HG02970 (cell line): ENCODE data around the gene ANKRD9.
"Not testable (repeated sequence)": the region's sequence is repeated elsewhere in the genome, so short reads cannot be mapped to it uniquely, and the experiment has no call there.

Experiments used
- ATAC-seq: cut with Tn5 transposase; IDR thresholded peaks from one replicate; pipeline ENCODE4 v1.9.1; 2021; ENCODE audit warnings: mild to moderate bottlenecking, moderate library complexity, moderate number of reproducible peaks; ENCODE audit not compliant: unreplicated experiment, low FRiP score

The ANKRD9 gene

DNA sequence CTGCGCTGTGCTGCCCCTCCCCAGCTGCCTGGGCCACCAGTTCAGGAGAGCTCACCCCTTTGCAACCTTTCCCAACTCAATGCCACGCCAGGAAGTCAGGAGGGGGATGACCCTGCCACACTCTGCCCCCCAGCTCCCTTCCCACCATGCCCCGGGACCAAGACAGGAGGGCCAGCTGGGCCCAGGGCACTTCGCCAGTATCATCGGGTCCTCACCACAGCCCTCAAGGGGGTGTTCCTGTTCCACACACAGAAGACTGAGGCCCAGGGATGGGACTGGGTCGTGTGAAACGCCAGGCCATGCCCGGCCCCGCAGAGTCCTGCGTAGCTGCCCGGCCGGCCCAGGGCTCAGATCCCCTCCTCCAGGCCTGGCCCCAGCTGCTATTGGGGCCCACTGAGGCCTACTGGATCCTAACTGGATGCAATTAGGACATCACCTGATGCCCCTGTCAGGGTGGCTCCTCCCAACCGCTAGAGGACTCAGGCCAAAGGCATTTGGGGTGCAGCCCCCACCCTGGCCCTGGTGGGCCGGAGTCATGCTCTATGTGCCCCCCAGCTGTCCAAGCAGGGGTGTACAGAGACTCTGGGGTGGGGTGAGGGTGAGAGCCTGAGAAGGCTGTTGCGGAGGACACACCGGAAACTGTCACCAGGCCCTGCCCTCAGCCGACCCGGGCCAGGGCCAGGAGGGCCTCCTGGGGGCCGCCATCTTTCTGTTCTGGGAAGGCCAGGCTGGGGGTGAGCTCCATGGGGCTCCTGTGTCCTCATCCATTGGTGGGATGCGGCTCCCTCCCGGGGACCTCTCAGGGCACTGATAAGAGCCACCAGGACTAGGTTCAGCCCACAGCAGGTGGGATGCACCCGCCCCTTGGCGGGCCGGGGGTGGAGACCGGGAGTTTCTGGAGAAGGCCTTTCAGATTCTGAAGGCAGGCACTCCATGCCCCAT lies 29.3 kb upstream of the ANKRD9 start:
- no peak for ATAC-seq

DNA sequence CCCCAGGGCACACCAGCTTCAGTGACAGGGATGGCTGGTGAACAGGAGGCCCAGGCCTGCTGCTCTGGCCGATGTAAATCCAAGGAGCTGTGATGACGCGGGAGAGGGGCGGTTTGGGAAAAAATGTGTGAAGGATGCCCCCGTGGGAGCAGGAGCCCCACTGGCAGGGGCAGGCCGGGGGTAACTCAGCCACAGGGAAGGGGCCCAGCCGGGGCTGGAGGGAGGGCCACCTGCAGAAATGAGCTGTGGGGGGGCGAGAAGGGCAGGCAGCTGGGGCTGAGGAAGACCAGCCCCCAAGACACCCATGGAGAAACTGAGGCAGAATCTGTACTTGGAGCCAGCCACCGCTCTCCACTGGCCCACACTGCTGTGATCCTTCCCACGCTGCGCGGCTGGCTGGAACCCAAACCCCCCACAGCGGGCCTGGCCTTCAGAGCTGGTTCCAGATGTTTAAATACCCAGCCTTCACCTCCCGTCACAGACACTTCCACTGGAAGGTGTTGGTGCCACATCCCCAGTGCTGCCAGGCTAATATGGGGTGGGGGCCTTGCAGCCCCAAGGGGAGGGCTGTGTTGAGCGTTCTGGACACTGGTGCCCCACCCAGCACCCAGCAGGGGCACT lies 28.5 kb upstream of the ANKRD9 start:
- no peak for ATAC-seq

DNA sequence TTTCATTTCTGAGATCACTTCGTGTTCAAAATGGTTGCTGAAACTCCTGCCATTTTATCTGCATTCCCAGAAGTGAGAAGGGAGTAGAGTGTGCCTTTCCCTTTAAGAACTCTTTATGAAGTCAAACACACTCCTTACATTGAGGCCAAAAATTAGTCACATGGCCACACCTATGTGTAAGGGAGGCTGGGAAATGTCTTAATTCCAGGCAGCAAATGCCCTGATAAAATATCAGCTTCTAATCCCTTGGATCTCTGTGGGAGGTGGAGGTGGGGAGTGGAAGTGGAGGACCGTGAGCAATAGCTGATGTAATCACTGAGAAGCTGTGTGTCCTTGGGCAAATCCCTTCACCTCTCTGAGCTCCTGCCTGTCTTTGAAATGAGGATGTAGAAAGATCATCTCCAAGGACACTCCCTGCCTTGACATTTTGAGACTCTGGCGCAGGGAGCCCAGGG lies 22.7 kb upstream of the ANKRD9 start:
- no peak for ATAC-seq

DNA sequence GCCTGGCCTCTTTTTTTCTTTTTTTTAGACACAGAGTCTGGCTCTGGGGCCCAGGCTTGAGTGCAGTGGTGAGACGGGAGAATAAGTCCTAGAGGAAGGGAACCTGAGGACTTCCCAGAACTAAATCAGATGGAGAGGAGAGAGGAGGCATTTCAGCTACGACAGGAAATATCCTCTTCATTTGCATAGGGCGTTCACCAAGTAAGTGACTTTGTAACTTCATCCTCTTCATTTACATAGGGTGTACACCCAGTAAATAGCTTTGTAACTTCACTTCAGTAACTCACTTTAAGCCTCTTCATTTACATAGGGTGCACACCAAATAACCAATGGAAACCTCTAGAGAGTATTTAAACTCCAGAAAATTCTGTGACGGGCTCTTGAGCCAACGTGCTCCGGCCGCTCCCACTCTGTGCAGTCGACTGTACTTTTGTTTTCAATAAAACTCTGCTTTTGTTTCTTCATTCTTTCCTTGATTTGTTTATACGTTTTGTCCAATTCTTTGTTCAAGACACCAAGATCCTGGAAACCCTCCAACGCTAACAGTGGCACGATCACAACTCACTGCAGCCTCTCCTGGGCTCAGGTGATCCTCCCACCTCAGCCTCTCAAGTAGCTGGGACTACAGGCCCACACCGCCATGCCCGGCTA lies 21.4 kb upstream of the ANKRD9 start:
- no peak for ATAC-seq

DNA sequence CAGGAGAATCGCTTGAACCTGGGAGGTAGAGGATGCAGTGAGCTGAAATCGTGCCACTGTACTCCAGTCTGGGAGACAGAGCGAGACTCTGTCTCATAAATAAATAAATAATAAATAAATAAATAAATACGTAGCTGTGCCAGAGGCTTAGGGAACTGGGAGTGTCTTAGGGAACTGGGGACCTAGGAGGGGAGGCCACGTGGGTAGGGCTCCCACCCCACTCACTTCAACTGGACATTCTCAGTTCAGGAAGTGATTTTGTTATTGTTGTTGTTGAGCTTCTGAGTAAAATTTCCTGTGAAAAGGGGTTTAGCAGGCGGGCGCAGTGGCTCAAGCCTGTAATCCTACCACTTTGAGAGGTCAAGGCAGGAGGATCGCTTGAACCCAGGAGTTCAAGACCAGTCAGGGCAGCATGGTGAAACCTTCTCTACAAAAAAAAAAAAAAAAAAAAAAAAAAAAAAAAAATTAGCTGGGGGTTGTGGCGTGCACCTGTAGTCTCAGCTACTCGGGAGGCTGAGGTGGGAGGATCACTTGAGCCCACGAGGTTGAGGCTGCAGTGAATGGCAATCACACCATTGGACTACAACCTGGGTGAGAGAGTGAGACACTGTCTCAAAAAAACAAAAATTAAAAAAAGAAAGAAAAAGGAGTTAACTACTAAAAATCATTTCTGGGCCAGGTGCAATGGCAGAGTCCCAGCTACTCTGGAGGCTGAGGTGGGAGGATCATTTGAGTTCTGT lies 19.0 kb upstream of the ANKRD9 start:
- ATAC-seq, result no peak

DNA sequence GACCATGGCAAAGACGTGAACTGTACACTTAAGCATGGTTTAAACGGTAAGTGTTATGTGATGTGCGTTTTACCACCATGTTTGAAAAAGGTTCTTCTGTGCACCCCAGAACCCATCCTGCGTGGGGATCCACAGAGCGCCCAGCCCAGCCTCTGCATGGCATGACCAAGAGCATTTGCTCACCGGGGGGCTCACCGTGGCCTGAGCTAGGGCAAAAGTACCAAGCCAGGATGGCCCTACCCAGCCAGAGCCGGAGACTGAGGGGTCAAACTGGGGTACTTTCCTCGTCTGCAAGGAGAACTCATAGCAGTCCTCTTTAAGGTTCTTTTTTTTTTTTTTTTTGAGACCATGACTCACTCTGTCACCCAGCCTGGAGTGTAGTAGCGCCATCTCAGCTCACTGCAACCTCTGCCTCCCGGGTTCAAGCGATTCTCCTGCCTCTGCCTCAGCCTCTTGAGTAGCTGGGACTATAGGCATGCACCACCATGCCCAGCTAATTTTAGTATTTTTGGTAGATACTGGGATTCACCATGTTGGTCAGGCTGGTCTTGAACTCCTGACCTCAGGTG lies 16.4 kb upstream of the ANKRD9 start:
- ATAC-seq, result no peak

DNA sequence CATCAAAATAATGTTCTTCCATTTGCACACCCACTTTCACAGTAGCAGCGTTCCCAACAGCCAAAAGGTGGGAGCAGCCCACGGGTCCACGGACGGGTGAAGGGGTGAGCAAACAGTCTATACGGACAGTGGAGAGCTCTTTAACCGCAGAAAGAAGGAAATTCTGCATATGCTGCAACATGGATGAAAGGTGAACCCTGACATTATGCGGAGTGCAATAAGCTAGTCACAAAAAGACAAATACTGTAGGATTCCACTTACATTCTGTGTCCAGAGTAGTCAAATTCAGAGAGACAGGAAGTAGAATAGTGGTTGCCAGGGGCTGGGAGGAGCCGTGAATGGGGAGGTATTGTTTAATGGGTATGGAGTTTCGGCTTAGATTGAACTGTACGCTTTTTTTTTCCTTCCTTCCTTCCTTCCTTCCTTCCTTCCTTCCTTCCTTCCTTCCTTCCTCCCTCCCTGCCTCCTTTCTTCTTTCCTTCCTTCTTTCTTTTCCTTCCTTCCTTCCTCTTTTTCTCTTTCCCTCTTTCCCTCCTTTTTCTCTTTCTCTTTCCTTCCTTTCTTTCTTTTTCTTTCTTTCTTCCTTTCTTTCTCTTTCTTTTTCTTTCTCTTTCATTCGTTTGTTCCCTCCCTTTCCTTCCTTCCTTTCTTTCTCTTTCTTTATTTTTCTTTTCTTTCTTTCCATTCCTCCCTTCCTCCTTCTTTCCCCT lies 15.8 kb upstream of the ANKRD9 start:
- no peak for ATAC-seq

DNA sequence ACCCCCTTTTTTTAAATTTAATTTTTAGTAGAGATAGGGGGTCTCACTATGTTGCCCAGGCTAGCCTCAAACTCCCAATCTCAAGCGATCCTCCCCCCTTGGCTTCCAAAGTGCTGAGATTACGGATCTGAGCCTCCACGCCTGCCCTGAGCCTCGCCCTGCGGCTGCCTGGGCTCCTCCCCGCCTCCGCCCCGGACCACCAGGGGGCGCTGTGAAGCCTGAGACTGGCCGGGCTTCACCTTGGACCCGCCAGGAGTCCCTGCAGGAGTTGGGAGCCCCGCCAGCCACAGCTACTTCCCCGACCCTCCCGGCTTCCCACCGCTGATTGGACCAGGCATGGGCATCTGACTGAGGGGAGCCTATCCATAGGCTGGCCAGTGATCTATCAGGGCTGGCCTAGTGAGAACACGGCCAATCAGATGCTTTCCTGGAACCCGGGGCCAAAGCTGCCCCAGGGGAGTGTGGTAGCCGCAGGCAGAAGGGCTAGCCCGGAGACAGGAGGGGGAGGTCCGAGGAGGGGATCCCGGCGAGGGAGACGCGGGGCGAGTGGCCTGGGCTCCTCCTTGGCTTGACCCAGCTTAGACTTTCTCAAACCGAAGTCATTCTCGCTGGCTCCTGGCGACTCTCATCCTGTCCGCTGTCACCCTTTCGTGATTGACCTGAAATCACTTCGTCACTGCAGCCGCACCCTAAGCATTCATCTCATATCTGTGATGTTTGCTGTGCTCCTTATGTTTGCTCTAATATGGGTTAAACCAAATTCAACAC lies 15.1 kb upstream of the ANKRD9 start:
- ATAC-seq, result peak; percentile 94

DNA sequence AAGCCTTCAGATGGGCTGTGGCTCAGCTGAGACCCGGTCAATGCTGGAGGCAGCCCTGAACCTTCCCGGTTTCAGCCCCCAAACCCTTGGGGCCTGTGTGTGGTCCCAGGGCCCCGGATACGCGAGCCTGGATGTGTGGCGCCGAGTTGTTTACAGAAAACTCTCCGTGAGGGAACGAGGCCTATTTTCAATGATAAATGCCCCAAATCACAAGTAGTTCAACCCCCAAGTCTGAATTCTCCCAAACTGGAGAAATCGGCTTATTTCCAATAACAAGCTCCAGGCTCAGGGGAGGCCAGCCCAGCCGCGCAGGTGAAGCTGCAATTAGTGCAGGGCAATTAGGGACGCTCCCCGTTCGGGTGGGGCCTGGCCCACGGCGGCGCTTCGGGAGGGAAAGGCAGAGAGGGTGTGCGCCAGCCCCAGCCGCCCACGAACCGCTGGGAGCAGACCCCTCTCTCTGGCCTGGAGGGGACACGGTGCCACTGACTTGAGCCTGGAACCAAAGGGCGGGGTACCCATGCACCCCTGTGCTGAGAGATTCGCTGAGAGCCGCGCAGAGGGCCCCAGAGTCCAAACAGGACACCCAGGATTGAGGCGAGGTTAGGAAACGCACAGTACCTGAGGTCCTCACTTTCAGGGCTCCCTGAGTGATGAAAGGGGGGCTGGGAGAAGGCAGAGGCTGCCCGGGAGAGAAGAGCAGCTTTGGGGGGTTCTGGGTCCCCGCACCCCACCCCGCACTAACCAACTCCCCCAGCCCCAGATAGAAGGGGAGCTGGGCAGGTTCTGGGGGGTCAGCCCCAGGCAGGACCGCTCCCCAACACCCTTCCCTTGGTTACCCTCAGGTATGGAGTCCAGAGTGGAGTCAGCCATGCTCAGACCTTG lies 14.2 kb upstream of the ANKRD9 start:
- peak; percentile 1 for ATAC-seq

DNA sequence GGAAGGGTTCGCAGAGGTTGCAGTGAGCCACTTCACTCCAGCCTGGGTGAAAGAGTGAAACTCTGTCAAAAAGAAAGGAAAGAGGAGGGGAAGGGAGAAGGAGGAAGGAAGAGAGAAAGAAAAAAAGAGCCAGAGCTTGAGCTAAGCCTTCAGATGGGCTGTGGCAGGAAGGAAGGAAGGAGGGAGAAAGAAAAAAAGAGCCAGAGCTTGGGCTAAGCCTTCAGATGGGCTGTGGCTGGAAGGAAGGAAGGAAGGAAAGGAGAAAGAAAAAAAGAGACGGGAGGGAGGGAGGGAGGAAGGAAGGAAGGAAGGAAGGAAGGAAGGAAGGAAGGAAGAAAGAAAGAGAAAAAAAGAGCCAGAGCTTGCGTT lies 13.6 kb upstream of the ANKRD9 start:
- no peak for ATAC-seq

DNA sequence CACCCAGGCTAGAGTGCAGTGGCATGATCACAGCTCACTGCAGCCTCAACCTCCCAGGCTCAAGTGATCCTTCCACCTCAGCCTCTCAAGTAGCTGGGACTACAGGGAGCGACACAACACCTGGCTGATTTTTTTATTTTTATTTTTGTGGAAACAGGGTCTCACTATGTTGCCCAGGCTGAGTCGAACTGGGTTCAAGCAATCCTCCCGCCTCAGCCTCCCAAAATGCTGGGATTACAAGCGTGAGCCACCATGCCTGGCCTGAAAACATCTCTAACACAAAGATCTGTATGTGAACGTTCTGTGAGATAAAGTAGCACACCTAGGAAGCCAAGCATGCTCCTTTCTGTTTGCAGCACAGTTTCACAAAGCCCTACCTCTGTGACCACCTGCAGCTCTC lies 10.1 kb upstream of the ANKRD9 start:
- ATAC-seq, result not testable (repeated sequence)

DNA sequence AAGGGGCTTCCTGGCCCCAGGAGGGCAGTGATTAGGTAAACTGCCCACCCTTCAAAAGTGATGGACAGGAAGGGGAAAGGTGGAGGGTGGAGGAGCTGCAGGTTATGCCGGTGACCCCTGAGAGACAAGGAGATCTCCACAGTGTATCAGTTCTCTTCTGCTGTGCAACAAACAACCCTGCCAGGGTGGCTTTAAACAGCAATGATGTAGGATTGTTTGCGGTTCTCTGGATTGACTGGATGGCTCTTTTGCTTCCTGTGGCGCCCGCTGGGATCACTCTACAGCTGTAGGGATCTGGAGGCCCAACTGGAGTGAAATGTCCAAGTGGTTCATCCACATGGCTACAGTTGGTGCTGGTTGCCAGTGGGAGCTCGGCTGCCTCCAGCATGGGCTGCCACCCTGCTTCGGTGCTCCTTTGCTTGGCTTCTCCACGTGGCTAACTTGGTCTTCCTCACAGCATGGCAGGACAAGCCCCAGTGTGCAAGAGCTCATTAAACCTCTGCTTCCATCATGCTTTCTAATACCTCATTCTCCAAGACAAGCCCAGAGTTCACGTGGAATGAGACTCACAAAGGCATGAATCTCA lies 8.6 kb upstream of the ANKRD9 start:
- no peak for ATAC-seq

DNA sequence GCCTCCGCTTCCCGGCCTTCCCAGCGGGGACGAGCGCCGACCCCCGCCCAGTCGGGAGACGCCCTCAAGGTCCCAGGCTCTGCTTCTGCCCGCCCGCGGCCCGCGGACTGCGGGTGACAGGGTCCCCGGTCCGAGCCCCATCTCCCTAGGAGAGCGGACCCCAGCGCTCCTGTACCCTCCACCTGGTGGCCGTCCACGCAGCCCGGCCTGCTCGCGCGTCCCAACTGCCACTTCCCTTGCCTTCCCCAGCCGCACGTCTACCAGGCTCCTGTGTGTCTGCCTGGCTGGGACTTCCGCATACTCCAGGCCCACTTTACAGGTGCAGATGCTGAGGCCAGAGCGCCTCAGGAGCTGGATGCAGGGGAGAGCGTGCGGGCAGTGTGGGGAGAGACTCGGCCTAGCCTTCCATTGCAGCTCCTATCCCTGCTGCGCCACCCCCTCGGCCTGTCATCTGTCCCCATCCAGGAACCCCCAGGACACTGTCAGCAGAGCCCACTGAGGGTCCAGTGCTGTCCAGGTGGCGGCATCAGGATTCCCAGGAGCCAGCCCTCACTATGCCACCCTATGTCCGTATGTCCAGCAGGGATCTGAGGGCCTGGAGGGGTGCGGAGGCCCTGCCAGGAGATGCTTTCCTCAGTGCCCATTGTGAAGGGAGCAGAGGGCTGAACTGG lies 8.0 kb upstream of the ANKRD9 start:
- no peak for ATAC-seq

DNA sequence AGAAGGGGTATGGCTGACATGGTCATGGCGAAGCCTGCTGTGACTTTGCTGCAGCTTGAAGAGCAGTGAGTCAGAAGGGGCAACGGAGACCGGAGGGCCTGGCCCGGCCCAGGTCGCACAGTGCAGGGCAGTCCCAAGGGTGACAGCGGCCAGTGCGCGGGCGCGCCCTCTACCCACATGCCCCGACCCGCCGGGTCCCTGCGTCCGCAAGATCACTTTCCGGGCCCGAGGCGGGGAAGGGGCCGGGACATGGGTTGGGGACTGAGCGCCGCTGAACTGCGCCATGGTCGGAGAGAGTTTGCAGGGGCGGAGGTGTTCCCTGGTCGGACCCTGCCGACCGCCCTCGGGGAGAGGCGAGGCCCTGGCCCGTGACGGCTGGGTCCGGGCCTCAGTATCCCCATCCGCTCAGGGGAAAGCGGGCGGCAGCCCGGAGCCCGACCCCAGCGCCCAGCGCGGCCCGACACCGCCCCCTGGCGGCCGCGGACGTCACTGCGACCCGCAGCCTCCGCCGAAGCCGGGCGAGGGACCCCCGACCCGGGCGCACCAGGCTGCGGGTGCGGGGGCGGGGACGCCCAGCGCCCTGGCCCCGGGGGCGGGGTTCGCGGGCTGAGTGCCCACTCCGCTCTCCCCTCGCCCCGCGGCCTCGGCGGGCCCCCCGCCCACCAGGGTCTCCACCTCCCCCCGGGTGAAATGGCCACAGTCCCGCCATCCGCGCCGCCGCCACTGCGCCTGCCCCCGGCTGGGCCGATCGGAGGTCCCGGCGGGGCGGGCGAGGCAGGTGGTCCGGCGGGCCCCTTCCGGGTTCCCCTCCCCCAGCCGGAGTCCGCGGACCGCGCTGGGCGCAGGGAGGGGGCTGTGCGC lies 7.2 kb upstream of the ANKRD9 start:
- peak; percentile 57 for ATAC-seq

DNA sequence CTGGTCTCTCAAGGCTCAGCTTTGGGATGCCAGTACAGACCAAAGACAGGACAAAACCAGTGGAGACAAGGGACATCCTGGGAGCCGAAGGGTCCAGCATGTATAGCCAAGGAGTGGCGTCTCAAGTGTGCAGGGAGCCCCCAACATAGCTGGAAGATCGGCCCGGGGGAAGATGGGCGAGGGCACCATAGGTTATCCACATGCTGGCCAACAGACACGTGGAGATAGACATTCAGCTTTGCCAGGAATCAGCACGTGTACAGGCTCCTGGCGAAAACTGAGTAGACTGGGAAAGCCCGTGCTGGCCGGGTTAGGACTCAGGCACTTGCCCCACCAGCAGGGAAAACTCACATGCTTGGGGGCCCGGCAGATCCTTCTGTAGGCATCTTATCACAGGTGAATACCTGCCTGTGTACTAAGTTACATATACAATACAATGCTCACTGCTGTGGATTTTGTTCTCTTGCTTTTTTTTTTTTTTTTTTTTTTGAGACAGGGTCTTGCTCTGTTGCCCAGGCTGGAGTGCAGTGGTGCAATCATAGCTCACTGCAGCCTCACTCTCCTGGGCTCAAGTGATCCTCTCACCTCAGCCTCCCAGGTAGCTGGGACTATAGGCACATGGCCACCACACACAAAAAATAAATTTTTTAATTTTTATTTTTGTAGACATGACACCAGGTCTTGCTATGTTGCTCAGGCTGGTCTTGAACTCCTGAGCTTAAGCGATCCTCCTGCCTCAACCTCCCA lies 5.6 kb upstream of the ANKRD9 start:
- no peak for ATAC-seq
